HepG2 (cell line): Measurements from ENCODE around the gene PLCL1. TPM values are rescaled to one million over a fixed set of nuclear protein-coding genes. Genes with fewer than 3 reads are reported as not detected.

Experiments
- ATAC-seq: fragments of 200-7000 bp; cut with Tn5 transposase; 3 replicates; pipeline ENCODE4 v1.9.1; 2020; ENCODE audit warnings: mild to moderate bottlenecking, moderate library complexity
- BruUV-seq: library from RNA; stranded (reverse); fragments of 400-500 nt; replicated peaks from 2 replicates; lab custom pipeline; 2021; lab: Mats Ljungman, UMichigan
- CTCF ChIA-PET: fragments of 300-600 bp; formaldehyde crosslinking; extraction: SDS; loops from one replicate; lab custom pipeline; 2021; ENCODE audit warnings: low total read pairs, inconsistent platforms, low intra/inter-chr PET ratio; lab: Yijun Ruan, JAX
- POLR2A ChIA-PET: fragments of 350-600 bp; sonication (Branson Sonifier 250); formaldehyde crosslinking; loops from one replicate; lab custom pipeline; 2020; ENCODE audit warnings: antibody characterized with exemption, inconsistent platforms; lab: Yijun Ruan, JAX
- DNase-seq: peaks from one replicate; pipeline ENCODE4 v3.0.0-alpha.2; 2015; ENCODE audit warnings: low spot score
- FAIRE-seq: peaks from 3 replicates; lab custom pipeline; 2011; peaks lifted over from hg19 to GRCh38; lab: Jason Lieb, UNC
- H2AFZ ChIP-seq: one replicate; pipeline ENCODE4 v1.6.1; 2011; ENCODE audit warnings: low read length, inconsistent platforms
- H3K27ac ChIP-seq: fragments of 300-600 bp; 3 replicates; pipeline ENCODE4 v1.8.0; 2011; ENCODE audit warnings: mixed run types, mild to moderate bottlenecking, mixed read lengths, low read length, inconsistent platforms; ENCODE audit not compliant: insufficient read depth; ENCODE audit errors: extremely low read length
- H3K27me3 ChIP-seq, 2 experiments: fragments of 200-600 bp in 1 of 2; 2 replicates in 1 of 2; 3 replicates in 1 of 2; pipeline versions ENCODE4 v1.6.0 to v1.8.0; 2011; ENCODE audit warnings: low read length in 2 of 2, mild to moderate bottlenecking in 2 of 2, moderate library complexity in 2 of 2, inconsistent platforms in 1 of 2; ENCODE audit not compliant: insufficient read depth in 2 of 2, control insufficient read depth in 1 of 2
- H3K36me3 ChIP-seq, 2 experiments: fragments of 200-600 bp in 1 of 2; replicated peaks in 1 of 2; 2 replicates in 1 of 2; 3 replicates in 1 of 2; pipeline versions ENCODE4 v1.5.1 to v1.8.0; 2011; ENCODE audit warnings: low read length in 2 of 2, inconsistent platforms in 1 of 2; ENCODE audit not compliant: insufficient read depth in 2 of 2, control insufficient read depth in 1 of 2
- H3K4me1 ChIP-seq: 2 replicates; pipeline ENCODE4 v1.5.1; 2012; ENCODE audit warnings: low read length, inconsistent platforms; ENCODE audit not compliant: insufficient read depth
- H3K4me2 ChIP-seq: 2 replicates; pipeline ENCODE4 v1.6.0; 2011; ENCODE audit warnings: low read depth, low read length, inconsistent platforms
- H3K4me3 ChIP-seq, 3 experiments: fragments of 200-600 bp in 1 of 3; sonication (generic), shearing (Covaris generic) in 1 of 3; replicated peaks in 1 of 3; 2 replicates each; pipeline ENCODE4 v1.5.1; 2011 to 2016; ENCODE audit warnings: low read length in 3 of 3, inconsistent platforms in 2 of 3, low read depth in 2 of 3, mild to moderate bottlenecking in 2 of 3, control low read depth in 1 of 3, mixed read lengths in 1 of 3; ENCODE audit not compliant: insufficient read depth in 1 of 3
- H3K79me2 ChIP-seq: one replicate; pipeline ENCODE4 v1.6.1; 2011; ENCODE audit warnings: low read length, inconsistent platforms; ENCODE audit not compliant: insufficient read depth
- H3K9ac ChIP-seq: 2 replicates; pipeline ENCODE4 v1.6.0; 2011; ENCODE audit warnings: mild to moderate bottlenecking, low read depth, low read length, inconsistent platforms; ENCODE audit not compliant: insufficient read depth
- H3K9me3 ChIP-seq: 2 replicates; pipeline ENCODE4 v1.5.1; 2012; ENCODE audit warnings: mild to moderate bottlenecking, low read length
- H4K20me1 ChIP-seq: 2 replicates; pipeline ENCODE4 v1.6.0; 2011; ENCODE audit warnings: inconsistent platforms, mild to moderate bottlenecking, low read length, moderate library complexity; ENCODE audit not compliant: insufficient read depth
- MBD4 ChIP-seq: IDR thresholded peaks from 2 replicates; pipeline ENCODE4 v1.6.1; 2012; ENCODE audit warnings: low read length, inconsistent platforms, borderline replicate concordance
- MED13 ChIP-seq: sonication (generic); formaldehyde crosslinking; IDR thresholded peaks from 2 replicates; pipeline ENCODE4 v1.5.0; 2020; ENCODE audit warnings: missing genetic modification reagents
- MIXL1 ChIP-seq: IDR thresholded peaks from 2 replicates; pipeline ENCODE4 v1.6.1; 2016
- NR2F1 ChIP-seq, 2 experiments: fragments of 450-650 bp in 1 of 2; formaldehyde crosslinking in 1 of 2; IDR thresholded peaks; 2 replicates each; pipeline versions ENCODE4 v1.5.0 to v1.6.1; 2016 to 2020; ENCODE audit warnings: mild to moderate bottlenecking in 1 of 2, missing compliant biosample characterization in 1 of 2, missing genetic modification reagents in 1 of 2, moderate library complexity in 1 of 2
- ZBTB7B ChIP-seq: sonication (generic); formaldehyde crosslinking; IDR thresholded peaks from 2 replicates; pipeline ENCODE4 v1.4.0; 2020; ENCODE audit warnings: missing genetic modification reagents
- ZNF660 ChIP-seq: sonication (generic); formaldehyde crosslinking; IDR thresholded peaks from 2 replicates; pipeline ENCODE4 v1.5.1; 2020; ENCODE audit warnings: mild to moderate bottlenecking, low read depth, missing genetic modification reagents, borderline replicate concordance
- WGBS: methylation state at CpG from one replicate; pipeline ENCODE4 v1.1.6; 2017; ENCODE audit warnings: low lambda C conversion rate; 5-methylcytosine and 5-hydroxymethylcytosine counted together
- in situ Hi-C: cut with HindIII; loops from 2 replicates; pipeline ENCODE4 v1.10.0; 2017; ENCODE audit warnings: low pct_unique_long_range_greater_than_20kb; ENCODE audit not compliant: extremely low pct_ligation_motif_present
- intact Hi-C: fragments of 100-400 bp; cut with micrococcal nuclease; formaldehyde crosslinking; loops from one replicate; pipeline ENCODE4 v1.10.0; 2022; ENCODE audit not compliant: unreplicated experiment
- polyA plus RNA-seq, 8 experiments: library from polyadenylated mRNA; depleted of rRNA in 3 of 8; stranded (reverse) in 7 of 8; unstranded in 1 of 8; fragments of >200 nt; fragmentation: Illumina TruSeq in 4 of 8; extraction: Trizol in 4 of 8; gene quantifications; 2 replicates each; pipeline versions ENCODE4 v1.2.1 to v1.2.3, GENCODE V29; 2011 to 2016; ENCODE audit warnings: low read depth in 4 of 8, missing spikeins in 1 of 8, mixed read lengths in 1 of 8; ENCODE audit not compliant: insufficient read depth in 1 of 8
- total RNA-seq, 5 experiments: library from RNA; depleted of rRNA; stranded (reverse); fragments of >200 nt; fragmentation: Illumina TruSeq; extraction: Trizol; gene quantifications; 2 replicates each; pipeline ENCODE4 v1.2.3, GENCODE V29; 2016; ENCODE audit warnings: low read depth in 1 of 5
- TF ChIP-seq, protein P1 (sequence below): IDR thresholded peaks from 2 replicates; pipeline ENCODE4 v1.6.1; 2012; ENCODE audit warnings: low read depth, low read length, improper control_type of control experiment
- TF ChIP-seq, protein P2 (sequence below): sonication (generic); formaldehyde crosslinking; IDR thresholded peaks from 2 replicates; pipeline ENCODE4 v1.5.0; 2020; ENCODE audit warnings: missing genetic modification reagents, mild to moderate bottlenecking, borderline replicate concordance

Gene PLCL1
- total and polyA plus RNA-seq, 2 of the 13 experiments (the other 11 are each of a cell fraction or from before 2014, with no cell fraction given) = not detected

DNA sequence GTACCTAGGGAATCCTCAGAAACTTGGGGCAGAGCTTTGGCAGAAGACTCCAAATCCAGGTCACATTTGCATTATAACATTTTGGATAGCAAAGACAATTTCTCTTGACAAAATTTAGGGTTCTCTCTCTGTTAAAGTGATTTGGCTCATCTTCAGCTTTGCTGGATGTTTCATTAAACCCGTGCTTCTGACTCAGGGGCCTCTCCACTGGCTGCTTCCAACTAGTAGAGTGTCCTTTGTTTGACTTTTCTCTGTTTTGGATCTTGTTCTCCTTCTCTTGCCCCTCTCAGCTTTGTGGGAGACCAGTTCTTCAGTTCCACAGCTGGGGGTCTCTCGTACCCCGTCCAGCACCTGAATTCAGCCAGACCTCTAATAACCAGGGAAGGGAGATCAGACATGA, 145.6 kb downstream of the PLCL1 start (continued):
- TF ChIP-seq, protein P1, sequence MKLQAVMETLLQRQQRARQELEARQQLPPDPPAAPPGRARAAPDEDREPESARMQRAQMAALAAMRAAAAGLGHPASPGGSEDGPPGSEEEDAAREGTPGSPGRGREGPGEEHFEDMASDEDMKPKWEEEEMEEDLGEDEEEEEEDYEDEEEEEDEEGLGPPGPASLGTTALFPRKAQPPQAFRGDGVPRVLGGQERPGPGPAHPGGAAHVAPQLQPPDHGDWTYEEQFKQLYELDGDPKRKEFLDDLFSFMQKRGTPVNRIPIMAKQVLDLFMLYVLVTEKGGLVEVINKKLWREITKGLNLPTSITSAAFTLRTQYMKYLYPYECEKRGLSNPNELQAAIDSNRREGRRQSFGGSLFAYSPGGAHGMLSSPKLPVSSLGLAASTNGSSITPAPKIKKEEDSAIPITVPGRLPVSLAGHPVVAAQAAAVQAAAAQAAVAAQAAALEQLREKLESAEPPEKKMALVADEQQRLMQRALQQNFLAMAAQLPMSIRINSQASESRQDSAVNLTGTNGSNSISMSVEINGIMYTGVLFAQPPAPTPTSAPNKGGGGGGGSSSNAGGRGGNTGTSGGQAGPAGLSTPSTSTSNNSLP = no peak
- TF ChIP-seq ZBTB7B = no peak

DNA sequence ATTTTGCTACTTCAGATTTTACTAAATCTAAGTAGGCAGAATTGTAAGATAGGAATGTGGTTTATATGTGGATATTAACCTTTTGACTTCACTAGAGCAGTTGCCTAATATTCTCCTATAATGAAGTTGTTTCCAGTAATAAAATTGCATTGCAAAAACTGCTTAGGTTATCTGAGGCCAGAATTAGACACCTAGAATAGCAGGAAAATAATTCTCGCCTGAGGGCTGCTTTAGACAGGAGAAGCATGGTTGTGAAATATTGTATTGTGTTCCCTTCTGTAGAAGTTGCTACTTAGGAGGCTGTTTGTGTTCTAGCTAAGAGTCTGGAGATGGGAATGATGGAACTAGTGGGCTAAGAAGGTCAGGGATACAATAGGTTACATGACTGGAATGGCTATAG, 146.3 kb downstream of the PLCL1 start:
- DNase-seq (no peak), ATAC-seq (no peak)
- WGBS = 3% methylated on average over 1 of the region's 1 CpG

More for the DNA sequence above, 146.3 kb downstream of the PLCL1 start:
- no peak for FAIRE-seq
- no peak overlapping the region for H3K4me3 ChIP-seq
- no TSS peak for BruUV-seq
- no peak overlapping the region for H3K9ac ChIP-seq
- H4K20me1 ChIP-seq = no peaks in the 10 kb centered on the region
- H3K36me3 ChIP-seq = no peaks in the 10 kb centered on the region
- H2AFZ ChIP-seq = no peak overlapping the region
- no peaks in the 10 kb centered on the region for H3K79me2 ChIP-seq
- CTCF ChIA-PET = no interaction called here
- intact Hi-C loops = no loop called here
- H3K4me2 ChIP-seq = no peak overlapping the region
- H3K4me1 ChIP-seq = no peaks in the 10 kb centered on the region
- H3K27ac ChIP-seq = no peak overlapping the region
- TF ChIP-seq MED13 (no peak), MBD4 (no peak), ZNF660 (CRISPR knock-in tag) (no peak), MIXL1 (CRISPR knock-in tag) (no peak), NR2F1 (CRISPR knock-in tag; IDR thresholded peaks at IDR 0.05) (no peak)
- TF ChIP-seq, protein P2, sequence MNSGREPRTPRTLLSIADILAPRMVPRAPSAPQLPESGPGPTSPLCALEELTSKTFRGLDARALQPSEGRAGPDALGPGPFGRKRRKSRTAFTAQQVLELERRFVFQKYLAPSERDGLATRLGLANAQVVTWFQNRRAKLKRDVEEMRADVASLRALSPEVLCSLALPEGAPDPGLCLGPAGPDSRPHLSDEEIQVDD (CRISPR knock-in tag) = no peak
- TF ChIP-seq, all 625 proteins: peak for 0
- Histone ChIP-seq H3K27me3 (no peaks in the 10 kb centered on the region), H3K9me3 (no peaks in the 10 kb centered on the region)
- in situ Hi-C loops = no loop called here
- POLR2A ChIA-PET = no interaction called here
